HG02840 (cell line): Measurements from ENCODE around the gene GLIS1.

Experiments used
- ATAC-seq: cut with Tn5 transposase; IDR thresholded peaks from one replicate; pipeline ENCODE4 v1.9.1; 2021; ENCODE audit warnings: mild to moderate bottlenecking, moderate library complexity, moderate number of reproducible peaks; ENCODE audit not compliant: unreplicated experiment, low FRiP score

Gene GLIS1

DNA sequence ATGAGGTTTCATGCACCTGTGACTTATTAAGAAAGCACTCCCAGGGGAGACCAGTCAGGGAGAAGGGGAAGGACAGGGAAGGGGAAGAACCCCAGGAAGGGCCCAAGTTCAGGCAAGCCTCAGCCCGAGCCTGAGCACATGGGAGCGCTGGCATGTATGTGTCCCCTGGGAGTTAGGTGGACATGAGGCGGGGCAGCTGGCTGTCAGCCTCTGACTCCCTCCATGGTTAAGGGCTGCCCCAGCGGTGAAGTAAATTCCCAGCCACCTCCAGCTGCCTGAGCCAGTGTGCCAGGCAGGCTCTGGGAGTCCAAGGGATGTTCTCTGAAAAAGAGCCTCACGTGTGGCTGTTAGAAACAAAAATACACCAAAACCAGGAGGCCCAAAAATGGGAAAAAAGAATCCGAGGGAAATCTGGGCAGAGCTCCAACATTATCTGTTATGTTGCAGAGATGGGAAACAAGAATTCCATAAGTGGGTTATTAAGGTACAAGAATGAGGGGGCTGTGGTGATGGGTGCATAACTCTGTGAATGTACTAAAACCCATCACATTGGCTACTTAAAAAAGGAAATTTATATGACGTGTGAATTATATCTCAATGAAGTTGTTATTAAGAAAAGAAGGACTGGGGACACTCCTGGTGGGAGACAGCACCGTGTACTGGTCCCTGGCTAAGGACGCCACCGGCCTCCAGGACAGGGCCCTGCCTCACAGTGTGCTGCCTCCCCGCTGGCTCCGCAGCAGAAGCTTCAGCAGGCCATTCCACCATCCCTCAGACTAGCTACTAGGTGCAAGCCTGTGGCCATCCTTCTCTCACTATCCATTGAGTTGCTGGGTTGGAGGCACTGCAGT lies 261.1 kb downstream of the GLIS1 start:
- ATAC-seq, result no peak

DNA sequence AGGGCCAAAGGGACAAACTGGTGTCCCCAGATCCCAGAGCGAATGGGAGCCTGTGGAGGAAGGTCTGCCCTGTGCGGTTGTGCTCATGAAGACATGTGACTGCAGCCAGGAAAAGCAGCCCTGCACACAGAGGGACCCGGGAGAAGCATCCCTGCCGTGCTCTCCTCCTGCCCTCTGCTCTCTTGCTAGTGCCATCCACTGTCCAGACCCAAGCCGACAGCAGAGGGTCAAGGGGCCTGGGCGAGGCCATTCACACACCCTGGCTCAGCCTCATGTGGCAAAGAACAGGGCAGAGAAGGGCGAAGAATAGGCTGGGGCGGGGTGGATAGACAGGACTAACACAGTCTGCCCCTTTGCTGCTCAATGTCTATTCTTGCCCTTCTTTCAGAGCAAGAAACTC lies 262.4 kb downstream of the GLIS1 start:
- no peak for ATAC-seq

DNA sequence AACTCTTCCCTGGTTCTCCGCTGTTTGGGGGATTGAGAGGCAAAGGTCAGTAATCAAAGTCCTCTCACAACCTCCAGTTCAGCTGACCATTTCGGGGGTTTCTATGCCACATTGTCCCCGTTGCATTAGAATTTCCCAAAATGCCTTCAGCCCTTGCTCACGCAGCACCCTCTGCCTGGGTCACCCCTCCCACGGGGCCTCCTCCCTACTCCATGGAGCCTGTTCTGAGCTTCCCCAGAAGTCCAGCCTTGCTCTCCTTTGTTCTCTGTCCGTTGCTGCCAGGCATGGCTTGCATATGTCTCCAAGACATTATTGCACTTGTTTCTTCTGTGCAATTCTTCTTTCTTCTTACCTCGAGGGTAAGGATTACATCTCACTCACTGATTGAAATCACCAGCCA lies 263.3 kb downstream of the GLIS1 start:
- ATAC-seq, result no peak

DNA sequence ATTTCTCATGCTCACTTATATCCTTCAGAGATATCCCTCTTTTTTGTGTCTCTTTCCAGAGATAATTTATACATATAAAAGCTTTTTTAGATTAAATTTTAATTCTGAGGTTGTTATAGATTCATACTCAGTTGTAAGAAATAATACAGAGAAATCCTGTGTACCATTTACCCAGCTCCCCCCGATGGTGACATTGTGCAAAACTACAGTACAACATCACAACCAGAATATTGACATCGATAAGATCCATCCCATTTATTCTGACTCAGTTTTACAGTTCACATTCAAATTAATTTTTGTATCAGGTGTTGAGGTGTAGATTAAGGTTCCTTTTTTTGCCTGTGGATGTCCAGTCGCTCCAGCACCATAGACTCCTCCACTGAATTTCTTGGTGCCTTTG lies 265.5 kb downstream of the GLIS1 start:
- no peak for ATAC-seq

DNA sequence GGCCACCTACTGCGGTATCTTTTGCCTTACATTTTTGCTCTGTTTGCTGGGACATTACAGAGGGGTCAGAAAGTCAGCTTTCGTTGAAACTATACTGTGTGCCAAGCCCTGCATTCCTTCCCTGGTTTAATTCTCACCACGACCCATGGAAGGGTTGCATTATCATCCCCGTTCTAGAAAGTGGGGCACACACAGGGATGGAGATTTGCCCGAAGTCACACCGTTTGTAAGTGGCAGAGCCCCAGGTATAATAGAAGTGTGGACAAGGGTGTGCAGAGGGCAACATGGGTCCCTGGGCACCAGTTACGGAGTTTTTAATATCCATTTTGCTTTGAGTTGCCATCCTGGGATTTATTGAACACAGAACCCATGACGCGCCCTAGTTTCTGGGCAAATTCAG lies 268.0 kb downstream of the GLIS1 start:
- no peak for ATAC-seq

DNA sequence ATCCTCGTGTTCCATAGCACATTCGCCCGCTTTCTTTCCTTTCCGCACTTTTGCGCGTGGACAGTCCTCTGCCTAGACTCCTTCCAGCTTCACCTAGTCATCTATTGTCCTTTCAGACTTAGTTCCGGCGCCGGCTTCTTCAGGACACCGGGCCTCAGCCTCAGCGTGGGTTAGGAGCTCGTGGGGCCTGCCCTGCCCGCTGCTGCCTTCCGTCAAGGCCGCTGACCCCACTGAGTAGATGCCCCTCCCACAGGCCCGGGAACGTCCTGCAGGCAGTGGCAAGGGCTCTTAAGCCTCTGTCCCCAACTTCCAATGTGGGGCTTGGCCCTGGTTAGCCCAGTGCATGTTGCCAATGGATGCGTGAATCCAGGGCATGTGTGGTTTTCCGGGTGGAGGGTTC lies 268.4 kb downstream of the GLIS1 start:
- no peak for ATAC-seq

DNA sequence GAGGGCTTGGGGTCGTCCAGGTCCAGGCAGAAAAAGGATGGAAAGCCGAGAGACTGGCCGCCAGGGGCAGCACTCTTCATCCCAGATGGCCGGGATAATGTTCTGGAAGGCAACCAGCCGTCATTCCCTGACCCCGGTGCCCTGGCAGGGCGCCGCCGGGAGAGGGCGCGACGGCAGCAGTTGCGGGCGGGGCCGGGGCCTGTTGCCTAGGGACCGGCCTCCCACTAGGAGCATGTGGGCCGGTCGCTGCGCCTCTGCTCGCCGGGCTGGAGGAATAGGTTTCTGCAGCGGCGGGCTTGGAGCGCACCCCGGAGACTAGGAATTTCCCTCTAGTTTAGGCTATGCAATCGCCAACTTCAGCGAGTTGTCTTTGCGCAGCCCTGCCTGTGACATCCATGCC lies 268.8 kb downstream of the GLIS1 start:
- ATAC-seq, result no peak

DNA sequence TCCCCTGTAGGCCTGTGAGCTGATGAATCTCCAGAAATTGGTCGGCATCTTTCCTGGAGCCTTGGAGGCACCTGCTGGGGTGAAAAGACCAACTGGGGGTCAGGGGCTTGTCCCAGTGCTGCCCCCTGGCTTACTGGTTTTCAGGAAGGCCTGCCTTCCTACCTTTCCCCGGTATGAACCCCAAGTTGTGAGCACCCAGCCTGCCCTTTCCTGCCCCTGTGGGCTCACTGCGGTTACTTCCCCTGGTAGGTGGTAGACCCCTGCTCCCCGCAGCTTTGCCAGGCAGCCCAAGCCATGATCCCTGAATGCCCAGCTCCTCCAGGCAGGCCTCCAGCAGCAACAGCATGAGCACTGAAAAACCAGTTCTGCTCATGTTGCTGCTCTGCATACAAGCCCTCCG lies 269.6 kb downstream of the GLIS1 start:
- ATAC-seq, result no peak

DNA sequence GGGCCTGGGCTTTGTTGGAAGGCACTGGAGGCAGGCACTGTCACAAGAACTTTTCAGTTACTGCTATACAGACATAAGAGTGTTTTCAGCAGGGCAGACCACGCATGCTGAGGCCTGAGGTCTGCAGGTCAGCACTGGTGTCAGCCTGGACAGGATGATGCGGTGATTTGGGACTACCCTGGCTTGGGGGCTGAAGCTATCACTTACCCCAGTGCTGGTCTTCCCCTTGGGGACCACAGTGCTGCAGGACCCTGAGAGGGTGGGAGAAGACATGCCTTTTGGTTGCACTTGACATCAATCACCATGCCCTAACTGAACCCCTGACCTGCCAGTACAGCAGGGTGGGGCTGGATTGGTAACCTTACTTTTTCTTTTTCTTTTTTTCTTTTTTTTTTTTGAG lies 270.6 kb downstream of the GLIS1 start:
- no peak for ATAC-seq

DNA sequence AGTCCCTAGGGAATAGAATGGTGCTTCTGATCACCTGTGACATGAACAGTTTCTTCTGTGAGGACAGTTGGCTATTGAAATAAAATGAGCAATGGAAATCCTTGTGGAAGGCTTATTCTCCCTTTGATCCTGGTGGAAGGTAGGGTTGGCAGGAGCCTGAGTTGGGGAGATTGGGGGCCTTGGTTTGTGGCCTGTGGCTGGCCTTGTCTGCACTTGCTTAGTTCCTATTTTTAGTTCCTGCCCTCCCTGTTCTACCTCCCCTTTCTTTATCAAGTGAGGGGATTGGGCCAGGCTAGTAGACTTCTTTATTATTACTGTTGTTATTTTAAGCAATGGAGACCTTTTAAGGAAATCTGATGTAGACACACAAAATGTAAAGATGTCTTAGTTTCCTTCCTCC lies 271.6 kb downstream of the GLIS1 start:
- ATAC-seq, result no peak

DNA sequence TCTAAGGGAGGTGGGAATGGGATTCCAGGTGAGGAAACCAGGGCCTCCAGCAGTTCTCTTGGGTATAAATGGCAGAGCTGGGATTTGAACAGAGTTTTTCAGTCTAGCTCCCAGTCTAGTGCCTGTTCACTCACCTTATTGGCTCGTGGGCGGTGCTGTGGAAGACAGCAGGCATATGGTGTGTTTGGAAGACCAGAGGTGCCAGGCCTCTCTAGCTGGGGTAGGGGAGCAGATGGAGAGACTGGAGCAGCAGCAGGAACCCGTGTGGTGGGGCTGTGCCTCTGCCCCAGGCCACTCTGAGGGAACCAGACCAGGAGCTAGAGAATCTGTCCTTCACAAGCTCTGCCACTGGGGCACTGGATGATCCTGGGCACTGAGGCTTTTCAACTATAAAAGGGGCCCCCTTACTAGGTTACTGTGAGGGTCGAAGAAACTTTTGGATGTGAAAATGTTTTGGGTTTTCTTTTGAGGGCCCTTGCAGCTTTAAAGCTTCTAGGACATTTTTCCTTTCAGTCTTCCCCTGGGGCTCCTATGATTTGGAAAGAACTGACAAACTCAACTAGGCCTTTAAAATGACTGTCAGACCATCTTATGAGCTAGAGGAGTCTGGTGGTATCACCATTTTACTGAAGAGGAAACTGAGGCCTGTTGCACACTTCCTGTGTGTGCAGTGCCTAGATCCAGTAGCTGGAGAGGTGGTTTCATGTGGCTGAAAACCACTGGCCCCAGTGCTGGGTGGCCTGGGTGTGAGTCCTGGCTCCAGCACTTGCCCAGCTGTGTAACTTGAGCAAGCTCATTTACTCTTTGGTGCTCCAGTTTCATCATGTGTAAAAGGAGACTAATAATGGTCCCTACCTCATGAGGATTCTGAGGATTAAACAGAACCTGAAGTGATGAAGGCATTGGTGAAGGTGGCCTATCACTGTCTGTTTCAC lies 273.7 kb downstream of the GLIS1 start:
- no peak for ATAC-seq

DNA sequence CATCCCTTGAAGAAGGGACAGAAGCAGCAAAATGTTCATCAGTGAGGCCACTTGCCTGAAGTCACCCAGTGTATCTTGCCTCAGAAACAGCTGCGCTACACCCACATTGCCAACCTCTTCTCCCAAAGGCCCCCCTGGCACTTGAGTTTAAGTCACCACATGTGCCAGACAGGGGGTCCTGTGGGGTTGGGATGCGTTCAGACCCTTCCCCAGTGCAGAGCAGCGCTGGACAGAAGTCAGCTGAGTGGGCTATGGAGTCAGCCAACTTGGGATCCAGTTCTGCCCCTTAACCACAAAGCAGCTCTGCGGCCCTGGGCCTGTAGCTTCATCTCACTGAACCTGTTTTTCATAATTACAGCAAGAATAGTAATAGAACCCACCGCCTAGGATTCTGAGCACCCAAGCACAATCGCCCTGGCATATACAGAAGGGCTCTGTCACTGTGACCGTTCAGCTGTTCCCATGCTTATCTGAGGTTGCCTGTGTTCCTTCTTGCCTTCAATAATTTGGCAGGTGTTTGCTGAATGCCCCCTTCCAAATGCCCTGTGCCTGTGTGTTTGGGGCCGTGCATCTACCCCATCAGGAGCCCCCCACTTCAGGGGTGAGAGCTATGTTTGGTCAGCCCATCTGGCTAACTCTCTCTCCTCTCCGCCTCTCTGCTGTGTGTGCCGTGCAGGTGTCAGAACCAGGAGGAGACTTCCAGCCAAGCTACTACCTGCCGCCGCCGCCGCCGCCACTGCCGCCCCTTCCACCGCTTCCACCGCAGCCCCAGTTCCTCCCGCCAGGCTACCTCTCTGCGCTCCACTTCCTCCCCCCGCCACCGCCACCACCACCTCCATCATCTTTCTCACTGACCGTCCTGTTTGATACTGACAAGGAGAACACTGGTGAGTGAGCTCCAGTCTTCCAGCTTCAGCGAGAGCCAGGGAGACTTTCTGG lies 274.7 kb downstream of the GLIS1 start:
- ATAC-seq, result no peak

DNA sequence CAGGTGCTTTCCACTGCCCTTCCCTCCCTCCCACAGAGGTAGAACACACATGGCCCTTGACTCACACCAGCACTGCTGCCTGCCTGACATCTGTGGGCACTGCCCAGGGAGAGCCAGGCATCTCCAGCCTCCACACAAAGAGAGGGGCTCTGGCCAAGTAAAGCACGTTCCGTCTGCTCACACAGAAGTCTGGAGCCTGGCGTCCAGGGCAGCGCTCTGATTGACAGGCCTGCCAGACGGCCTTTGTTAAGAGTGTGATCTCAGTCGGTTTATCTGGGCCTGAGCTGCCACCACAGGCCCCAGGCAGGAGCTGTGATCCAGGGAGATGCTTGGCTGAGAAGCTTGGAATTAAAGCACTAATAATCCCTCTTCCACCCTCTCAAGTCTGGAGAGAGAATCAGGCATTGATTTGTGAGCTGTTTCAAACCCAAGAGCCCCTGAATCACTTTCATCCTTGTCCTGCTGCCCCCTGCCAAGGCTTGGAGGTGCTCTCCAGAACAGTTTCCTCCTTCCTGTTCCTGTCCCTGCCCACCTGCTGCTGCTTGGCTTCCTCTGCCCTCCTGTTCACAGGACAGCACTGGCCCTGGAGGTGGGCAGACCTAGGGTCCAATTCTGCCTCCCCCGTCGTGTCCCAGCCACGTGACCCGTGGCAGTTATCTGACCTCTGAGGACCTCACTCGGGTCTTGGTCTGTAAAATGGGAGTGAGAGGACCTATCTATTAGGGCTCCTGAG lies 276.0 kb downstream of the GLIS1 start:
- no peak for ATAC-seq

DNA sequence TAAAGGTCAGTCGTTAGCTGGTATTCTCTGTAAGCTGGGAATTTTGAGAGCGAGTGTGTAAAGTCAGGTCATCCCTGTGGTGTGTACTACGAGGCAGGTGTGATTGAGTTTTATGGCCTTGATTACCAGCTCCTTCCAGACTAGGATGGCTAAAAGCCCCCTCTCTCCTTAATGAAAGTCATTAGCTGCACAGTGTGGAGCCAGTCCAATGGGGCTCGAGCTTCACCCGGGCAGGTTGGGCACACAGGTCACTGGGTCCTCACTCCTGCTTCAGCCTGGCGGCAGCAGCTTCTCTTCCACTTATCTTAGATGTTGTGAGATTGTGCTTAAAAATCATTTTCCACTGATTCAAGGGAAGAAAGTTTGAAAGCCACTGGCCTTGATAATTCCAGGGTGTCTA lies 276.8 kb downstream of the GLIS1 start:
- no peak for ATAC-seq

DNA sequence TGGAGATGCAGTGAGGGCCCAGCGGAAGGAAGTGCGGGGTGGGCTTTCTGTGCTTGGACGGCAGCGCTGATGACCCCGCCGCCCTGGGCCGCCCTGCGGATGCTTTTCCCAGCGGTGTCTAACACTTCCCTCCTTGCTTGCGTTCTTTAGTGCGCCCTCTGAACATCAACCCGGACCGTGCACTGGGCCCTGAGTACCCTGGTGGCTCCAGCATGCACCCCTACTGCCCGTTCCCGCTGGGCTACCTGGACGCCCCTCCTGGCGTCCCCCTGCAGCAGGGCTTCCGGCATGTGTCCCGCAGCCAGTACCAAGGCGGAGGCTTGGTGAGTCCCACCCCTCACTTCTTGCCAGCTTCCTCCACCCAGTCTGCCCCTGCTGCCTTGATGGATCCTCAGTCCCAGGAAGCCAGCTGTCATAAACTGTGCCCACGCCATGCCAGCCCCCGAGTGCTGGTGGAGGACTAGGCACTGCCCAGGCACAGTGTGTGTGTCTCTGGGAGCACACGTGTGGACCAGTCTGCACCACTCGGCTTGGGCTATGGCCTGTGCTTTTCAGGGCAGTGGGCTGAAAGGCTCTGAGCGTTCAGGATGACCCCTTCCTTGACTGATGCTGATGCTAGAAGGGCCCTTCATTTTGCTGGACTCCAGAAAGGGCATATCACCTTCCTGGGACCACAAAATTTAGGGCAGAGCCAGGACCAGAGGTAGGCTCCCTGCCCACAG lies 277.5 kb downstream of the GLIS1 start:
- ATAC-seq, result no peak

DNA sequence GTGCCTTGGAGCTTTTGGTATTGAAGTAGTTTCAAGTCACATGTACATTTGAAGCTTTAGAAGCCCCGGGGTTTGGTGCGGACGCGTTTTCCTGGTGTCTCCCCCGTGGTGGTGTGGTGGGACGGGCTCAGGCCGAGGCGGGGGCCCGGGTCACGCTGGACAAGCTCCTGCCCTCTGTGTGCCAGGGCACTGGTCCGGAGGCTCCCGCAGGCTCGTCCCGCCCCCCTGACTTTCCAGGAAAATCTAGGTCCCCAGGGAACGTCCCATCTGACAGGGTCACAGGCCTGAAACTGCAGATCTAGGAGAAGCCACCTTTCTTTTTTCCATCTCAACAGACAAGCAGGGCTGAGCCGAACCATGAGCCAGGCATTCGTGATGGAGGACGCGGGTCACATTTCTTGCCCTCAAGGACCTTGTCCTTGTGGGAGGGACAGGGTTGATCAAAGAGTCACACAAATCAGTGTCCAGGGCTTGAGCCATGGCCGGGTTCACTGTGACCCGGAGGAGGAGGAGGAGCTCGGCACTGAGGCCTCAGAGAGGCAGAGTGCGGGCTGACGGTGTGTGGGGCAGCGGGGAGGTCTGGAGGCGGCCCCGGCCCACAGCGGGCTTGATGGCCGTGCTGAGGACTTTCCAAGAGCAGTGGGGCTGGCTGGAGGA lies 278.2 kb downstream of the GLIS1 start:
- no peak for ATAC-seq

DNA sequence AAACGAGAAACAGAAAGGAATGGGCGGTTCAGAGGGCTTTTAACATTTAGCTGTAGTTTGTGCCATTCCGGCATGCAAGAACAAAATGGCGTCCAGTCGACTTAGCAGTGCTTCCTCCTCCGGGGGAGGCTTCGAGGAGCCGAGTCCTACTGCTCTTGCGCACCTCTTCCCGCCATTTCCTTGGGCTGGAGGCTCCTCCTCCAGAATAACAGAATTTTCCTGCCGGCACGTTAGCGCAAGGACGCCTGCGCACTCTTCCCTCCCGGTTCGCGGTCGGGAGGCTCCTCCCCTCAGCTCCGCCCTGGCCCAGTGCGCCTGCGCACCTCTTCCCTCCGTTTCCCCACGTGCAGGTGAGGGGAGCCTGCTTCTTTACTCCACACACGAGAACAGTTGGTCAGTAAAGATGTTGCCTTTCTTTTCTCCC lies 278.7 kb downstream of the GLIS1 start:
- ATAC-seq, result no peak

DNA sequence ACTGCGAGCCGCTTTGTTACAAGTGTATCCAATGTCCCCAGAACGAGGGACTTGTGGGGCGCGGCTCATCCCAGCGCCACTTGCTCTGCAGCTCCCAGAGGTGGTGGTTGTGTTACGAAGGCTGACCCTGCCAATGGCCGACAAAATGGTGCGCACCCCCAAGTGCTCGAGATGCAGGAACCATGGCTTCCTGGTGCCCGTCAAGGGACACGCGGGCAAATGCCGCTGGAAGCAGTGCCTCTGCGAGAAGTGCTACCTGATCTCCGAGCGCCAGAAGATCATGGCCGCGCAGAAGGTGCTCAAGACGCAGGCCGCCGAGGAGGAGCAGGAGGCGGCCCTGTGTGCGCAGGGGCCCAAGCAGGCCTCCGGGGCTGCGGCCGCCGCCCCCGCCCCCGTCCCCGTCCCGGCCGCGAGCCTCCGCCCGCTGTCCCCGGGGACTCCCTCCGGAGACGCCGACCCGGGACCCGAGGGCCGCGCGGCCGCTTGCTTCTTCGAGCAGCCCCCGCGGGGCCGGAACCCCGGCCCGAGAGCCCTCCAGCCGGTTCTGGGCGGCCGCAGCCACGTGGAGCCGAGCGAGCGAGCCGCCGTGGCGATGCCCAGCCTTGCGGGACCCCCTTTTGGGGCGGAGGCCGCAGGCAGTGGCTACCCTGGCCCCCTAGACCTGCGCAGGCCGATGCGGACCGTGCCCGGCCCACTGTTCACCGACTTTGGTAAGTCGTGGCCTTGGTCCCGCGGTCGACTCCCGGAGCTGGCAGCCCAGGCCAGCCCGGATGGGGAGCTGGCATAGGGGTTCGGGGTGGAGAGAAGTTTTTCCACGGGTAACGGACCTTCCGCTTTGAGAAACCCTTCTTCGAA lies 279.4 kb downstream of the GLIS1 start, which contains the start of gene DMRTB1:
DMRTB1 (plus strand) TSS at position 79 of the 855 bp plus-strand sequence; CDS start at position 134, 55 bp downstream.
- no peak for ATAC-seq
